HUES48 (cell line): Measurements from ENCODE around the gene ZYX.

Source experiments
- H3K27ac ChIP-seq: one replicate; pipeline ENCODE4 v1.7.0; 2013; ENCODE audit warnings: low read depth, low read length, inconsistent platforms
- H3K27me3 ChIP-seq: 2 replicates; pipeline ENCODE4 v1.6.1; 2013; ENCODE audit warnings: mild to moderate bottlenecking, low read length; ENCODE audit not compliant: control insufficient read depth, insufficient read depth
- H3K36me3 ChIP-seq: 2 replicates; pipeline ENCODE4 v1.6.1; 2013; ENCODE audit warnings: low read length; ENCODE audit not compliant: control insufficient read depth, insufficient read depth
- H3K4me1 ChIP-seq: 2 replicates; pipeline ENCODE4 v1.6.1; 2013; ENCODE audit warnings: mild to moderate bottlenecking, low read length; ENCODE audit not compliant: control insufficient read depth, insufficient read depth
- H3K4me3 ChIP-seq: 2 replicates; pipeline ENCODE4 v1.5.1; 2013; ENCODE audit warnings: mild to moderate bottlenecking, low read depth, low read length
- H3K9ac ChIP-seq: 2 replicates; pipeline ENCODE4 v1.6.1; 2013; ENCODE audit warnings: mild to moderate bottlenecking, low read depth, low read length, moderate library complexity
- H3K9me3 ChIP-seq: 2 replicates; pipeline ENCODE4 v1.6.1; 2013; ENCODE audit warnings: low read length; ENCODE audit not compliant: control insufficient read depth, insufficient read depth

The ZYX gene

DNA sequence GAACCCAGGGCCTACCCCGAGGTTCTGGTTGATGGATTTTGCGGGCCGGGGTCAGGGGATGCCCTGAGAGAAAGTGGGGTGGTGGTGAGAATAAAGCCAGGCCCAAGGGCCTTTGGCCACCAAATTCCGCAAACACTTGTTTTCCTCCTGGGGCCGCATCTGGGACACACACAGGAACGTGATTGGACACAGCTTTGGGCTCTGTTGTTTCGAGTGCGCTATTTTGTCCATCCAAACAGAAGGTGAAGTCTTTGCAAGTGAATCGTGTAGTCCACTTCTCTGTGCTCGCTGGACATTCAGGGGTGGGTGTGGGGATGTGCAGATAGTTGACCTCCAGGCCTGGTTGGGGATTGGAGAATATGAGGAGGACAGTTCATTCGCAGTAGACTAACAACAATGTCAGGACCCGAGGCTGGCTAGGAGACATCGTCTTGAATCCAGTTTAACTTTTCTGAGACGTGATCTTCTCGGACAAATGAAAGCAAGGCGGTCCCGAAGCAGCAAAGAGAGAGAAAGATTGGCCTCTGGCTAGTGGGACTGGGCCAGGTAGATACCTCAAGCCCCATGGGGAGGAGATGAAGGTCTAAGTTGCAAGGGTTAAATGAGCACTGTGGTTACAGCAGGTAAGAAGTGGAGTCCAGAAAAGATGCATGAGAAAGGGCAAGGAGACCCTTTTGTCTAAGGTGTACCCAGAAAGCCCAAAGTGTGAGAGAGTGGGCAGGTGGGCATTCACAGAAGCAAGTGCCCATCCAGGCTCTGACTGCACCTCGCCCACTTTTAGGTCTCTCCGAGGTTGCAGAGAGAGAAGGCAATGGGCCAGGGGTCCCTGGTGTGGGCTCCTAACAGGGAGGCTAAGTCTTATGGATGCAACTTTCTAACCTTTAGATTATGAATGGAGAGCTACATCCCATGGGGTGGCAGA is 17.9 kb upstream of the ZYX start:
- Histone ChIP-seq H3K9me3 (no peaks in the 10 kb centered on the region), H3K9ac (no peak overlapping the region), H3K4me1 (peaks cover 15% of the 10 kb centered on the region), H3K4me3 (peak overlapping the region; percentile 85), H3K36me3 (peaks cover 16% of the 10 kb centered on the region), H3K27ac (no peak overlapping the region), H3K27me3 (peaks cover 17% of the 10 kb centered on the region)

GRCh38 chr7:143367972-143368371 is 13.2 kb upstream of the ZYX start:
- Histone ChIP-seq H3K4me3 (no peak overlapping the region), H3K27me3 (peaks cover 20% of the 10 kb centered on the region), H3K9ac (no peak overlapping the region), H3K9me3 (no peaks in the 10 kb centered on the region), H3K36me3 (no peaks in the 10 kb centered on the region), H3K4me1 (peaks cover 32% of the 10 kb centered on the region), H3K27ac (no peak overlapping the region)

DNA sequence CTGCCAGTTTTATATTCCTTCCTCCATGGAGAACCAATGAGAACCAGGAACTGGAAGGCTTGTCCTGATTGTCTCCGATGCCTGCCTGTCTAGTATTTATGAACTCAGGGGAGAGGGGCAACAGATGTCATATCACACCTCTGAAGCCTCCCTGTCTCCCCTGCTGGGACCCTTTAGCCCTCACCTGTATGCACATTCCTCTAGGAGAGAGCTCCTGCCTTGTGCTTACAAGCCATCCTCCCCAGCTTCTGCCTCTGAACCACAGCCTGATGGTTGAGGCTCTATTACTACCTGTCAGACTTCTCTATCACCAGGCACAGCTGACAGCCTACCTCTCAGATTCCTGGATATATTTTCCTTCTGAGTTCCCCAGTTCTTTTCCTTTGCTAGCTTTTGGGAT is 12.8 kb upstream of the ZYX start:
- Histone ChIP-seq H3K27me3 (peaks cover 15% of the 10 kb centered on the region), H3K4me1 (peaks cover 28% of the 10 kb centered on the region), H3K9me3 (no peaks in the 10 kb centered on the region), H3K36me3 (no peaks in the 10 kb centered on the region), H3K27ac (no peak overlapping the region), H3K4me3 (no peak overlapping the region), H3K9ac (no peak overlapping the region)

GRCh38 chr7:143369678-143370651 is 11.2 kb upstream of the ZYX start:
- Histone ChIP-seq H3K36me3 (no peaks in the 10 kb centered on the region), H3K4me3 (peak overlapping the region; percentile 28; the same call in 1 of the 2 replicates), H3K9ac (0 out of 2 replicates have a peak overlapping the region, but pooled peaks have one; percentile 50), H3K27ac (peak overlapping the region; percentile 85), H3K9me3 (no peaks in the 10 kb centered on the region), H3K4me1 (peaks cover 26% of the 10 kb centered on the region), H3K27me3 (peaks cover 4% of the 10 kb centered on the region; the same call in 1 of the 2 replicates)

GRCh38 chr7:143372070-143372469 is 9.1 kb upstream of the ZYX start:
- Histone ChIP-seq H3K4me3 (no peak overlapping the region), H3K9me3 (no peaks in the 10 kb centered on the region), H3K4me1 (peaks cover 26% of the 10 kb centered on the region), H3K36me3 (no peaks in the 10 kb centered on the region), H3K27me3 (peaks cover 4% of the 10 kb centered on the region; the same call in 1 of the 2 replicates), H3K9ac (no peak overlapping the region), H3K27ac (no peak overlapping the region)

GRCh38 chr7:143373255-143373794 is 7.8 kb upstream of the ZYX start:
- peaks cover 4% of the 10 kb centered on the region; the same call in 1 of the 2 replicates for H3K27me3 ChIP-seq
- H3K9me3 ChIP-seq = no peaks in the 10 kb centered on the region
- H3K36me3 ChIP-seq = no peaks in the 10 kb centered on the region
- no peak overlapping the region for H3K27ac ChIP-seq
- no peak overlapping the region for H3K4me3 ChIP-seq
- H3K4me1 ChIP-seq = peaks cover 26% of the 10 kb centered on the region
- no peak overlapping the region for H3K9ac ChIP-seq

DNA sequence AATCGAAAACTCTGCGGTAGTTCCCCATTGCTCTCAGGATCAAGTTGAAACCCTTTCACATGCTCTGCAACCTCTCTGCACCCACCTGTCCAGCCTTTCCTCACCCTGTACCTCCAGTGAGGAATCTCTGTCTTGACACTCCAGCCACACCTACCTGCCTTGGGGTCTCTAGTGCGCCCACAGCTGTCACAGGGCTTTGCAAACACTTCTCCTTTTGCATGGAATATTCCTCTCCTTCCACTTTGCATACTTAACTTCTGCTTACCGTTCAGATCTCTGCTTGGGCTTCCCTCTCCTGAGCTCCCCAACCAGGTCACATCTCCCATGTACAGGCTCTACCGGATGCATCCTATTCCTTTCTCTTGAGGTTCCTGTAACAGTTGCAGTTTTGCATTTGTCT is 6.6 kb upstream of the ZYX start:
- no peaks in the 10 kb centered on the region for H3K36me3 ChIP-seq
- H3K4me1 ChIP-seq = peaks cover 27% of the 10 kb centered on the region
- H3K27me3 ChIP-seq = peaks cover 4% of the 10 kb centered on the region; the same call in 1 of the 2 replicates
- H3K4me3 ChIP-seq = no peak overlapping the region
- H3K9ac ChIP-seq = no peak overlapping the region
- H3K27ac ChIP-seq = no peak overlapping the region
- no peaks in the 10 kb centered on the region for H3K9me3 ChIP-seq

- H3K4me1 ChIP-seq = peaks cover 22% of the 10 kb centered on the region
- peaks cover 4% of the 10 kb centered on the region; the same call in 1 of the 2 replicates for H3K27me3 ChIP-seq
- H3K36me3 ChIP-seq = no peaks in the 10 kb centered on the region
- no peak overlapping the region for H3K9ac ChIP-seq
- no peaks in the 10 kb centered on the region for H3K9me3 ChIP-seq
- no peak overlapping the region for H3K27ac ChIP-seq
- no peak overlapping the region for H3K4me3 ChIP-seq
These were observed 5.7 kb upstream of the ZYX start for GRCh38 chr7:143375298-143376034.

DNA sequence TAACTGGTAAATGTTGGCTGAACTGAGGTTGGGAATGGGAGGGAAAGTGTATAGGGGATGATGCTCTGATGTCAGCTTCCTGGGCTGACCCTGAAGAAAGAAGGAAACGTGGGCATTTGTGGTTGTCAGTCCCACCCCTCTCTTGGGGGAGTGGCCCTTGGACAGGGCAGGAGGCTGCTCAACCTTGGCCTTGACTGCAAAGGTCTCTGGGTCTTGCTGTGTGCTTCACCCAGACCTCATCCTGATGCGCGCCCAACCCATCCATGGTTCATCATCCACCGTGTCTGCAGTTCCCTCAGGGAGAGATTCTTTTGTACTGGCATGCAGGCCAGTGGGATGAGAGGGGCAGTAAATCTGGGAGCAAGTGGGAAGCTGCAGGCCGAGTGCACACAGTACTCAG is 4.7 kb upstream of the ZYX start:
- H3K36me3 ChIP-seq = no peaks in the 10 kb centered on the region
- no peaks in the 10 kb centered on the region for H3K9me3 ChIP-seq
- H3K27ac ChIP-seq = no peak overlapping the region
- H3K4me3 ChIP-seq = no peak overlapping the region
- H3K4me1 ChIP-seq = peaks cover 17% of the 10 kb centered on the region
- H3K27me3 ChIP-seq = no peaks in the 10 kb centered on the region
- H3K9ac ChIP-seq = no peak overlapping the region

DNA sequence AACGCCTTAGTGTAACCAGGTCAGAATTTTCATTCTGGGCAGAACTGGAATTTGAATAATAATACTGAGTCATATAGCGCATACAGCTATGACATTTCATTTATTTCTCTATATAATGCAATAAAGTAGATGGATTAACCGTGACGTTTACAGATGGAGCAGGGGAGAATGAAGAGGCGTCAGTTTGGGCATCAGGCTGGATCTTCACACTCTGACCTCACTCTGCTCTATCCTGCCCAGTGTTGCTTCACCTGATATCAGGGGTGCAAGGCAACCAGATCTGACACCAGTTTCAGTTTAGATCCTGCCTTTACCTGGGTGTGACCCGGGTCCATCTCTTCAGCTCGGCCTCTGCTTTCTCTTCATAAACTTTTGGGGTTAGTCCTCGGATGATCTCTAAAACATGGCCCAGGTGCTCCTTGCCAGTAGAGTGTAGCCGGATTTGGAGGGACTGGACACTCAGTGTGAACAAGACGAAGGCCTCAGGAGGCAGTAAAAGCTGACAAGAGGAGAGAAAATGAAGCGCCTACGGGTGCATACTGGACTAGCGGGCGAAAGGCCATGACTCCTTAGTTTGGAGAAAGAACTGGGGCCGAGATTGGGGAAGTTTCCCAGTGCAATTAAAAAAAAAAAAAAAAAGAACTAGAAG is 1.4 kb upstream of the ZYX start:
- H3K27me3 ChIP-seq = no peaks in the 10 kb centered on the region
- peaks cover 26% of the 10 kb centered on the region for H3K4me1 ChIP-seq
- no peaks in the 10 kb centered on the region for H3K9me3 ChIP-seq
- H3K4me3 ChIP-seq = peak overlapping the region; percentile 96
- peak overlapping the region; percentile 99 for H3K27ac ChIP-seq
- H3K36me3 ChIP-seq = peaks cover 24% of the 10 kb centered on the region
- H3K9ac ChIP-seq = no peak overlapping the region
